RCC 7860 (cell line): ENCODE results near the gene TTLL5.
"Not testable (repeated sequence)": the region's sequence is repeated elsewhere in the genome, so short reads cannot be mapped to it uniquely, and the experiment has no call there.

ENCODE experiments used
- DNase-seq: peaks from one replicate; pipeline ENCODE4 v3.0.0-alpha.2; 2015; ENCODE audit warnings: low spot score
- FAIRE-seq: peaks from 2 replicates; lab custom pipeline; 2012; peaks lifted over from hg19 to GRCh38; lab: Jason Lieb, UNC

The TTLL5 gene

GRCh38 chr14:75649773-75650172 lies 11.3 kb upstream of the TTLL5 start:
- FAIRE-seq (no peak), DNase-seq (no peak)

- DNase-seq, result no peak
- FAIRE-seq, result no peak
Observed at GRCh38 chr14:75650253-75651058, 10.6 kb upstream of the TTLL5 start.

GRCh38 chr14:75653563-75653962 lies 7.5 kb upstream of the TTLL5 start:
- DNase-seq, result no peak
- FAIRE-seq, result no peak

GRCh38 chr14:75654127-75654732 lies 6.8 kb upstream of the TTLL5 start:
- FAIRE-seq (no peak), DNase-seq (peak; percentile 14)

GRCh38 chr14:75655235-75655634 lies 5.8 kb upstream of the TTLL5 start:
- no peak for FAIRE-seq
- DNase-seq, result no peak

GRCh38 chr14:75657331-75657730 lies 3.7 kb upstream of the TTLL5 start:
- FAIRE-seq (no peak), DNase-seq (no peak)

- DNase-seq, result no peak
- no peak for FAIRE-seq
Observed at GRCh38 chr14:75658957-75659356, 2.1 kb upstream of the TTLL5 start.

- no peak for FAIRE-seq
- no peak for DNase-seq
Observed at GRCh38 chr14:75660238-75660629, 812 bp upstream of the TTLL5 start.

- FAIRE-seq (no peak), DNase-seq (no peak)
Observed at GRCh38 chr14:75661499-75661814, 411 bp downstream of the TTLL5 start.

- FAIRE-seq, result no peak
- DNase-seq, result no peak
Observed at GRCh38 chr14:75662966-75663365, 1.9 kb downstream of the TTLL5 start.

GRCh38 chr14:75667099-75667765 lies 6.2 kb downstream of the TTLL5 start:
- no peak for DNase-seq

GRCh38 chr14:75672605-75673192 lies 11.7 kb downstream of the TTLL5 start:
- DNase-seq, result no peak
- FAIRE-seq, result no peak

More at GRCh38 chr14:75667099-75667765, 6.2 kb downstream of the TTLL5 start:
- FAIRE-seq, result no peak

- no peak for FAIRE-seq
- DNase-seq, result no peak
Observed at GRCh38 chr14:75673345-75674035, 12.4 kb downstream of the TTLL5 start.

GRCh38 chr14:75675265-75675960 lies 14.4 kb downstream of the TTLL5 start:
- FAIRE-seq (no peak), DNase-seq (no peak)

GRCh38 chr14:75685910-75686309 lies 24.9 kb downstream of the TTLL5 start:
- FAIRE-seq (no peak), DNase-seq (no peak)

- FAIRE-seq (no peak), DNase-seq (no peak)
Observed at GRCh38 chr14:75689012-75689411, 28.0 kb downstream of the TTLL5 start.

GRCh38 chr14:75690010-75690409 lies 29.0 kb downstream of the TTLL5 start:
- FAIRE-seq (no peak), DNase-seq (no peak)

GRCh38 chr14:75695025-75695424 lies 34.0 kb downstream of the TTLL5 start:
- DNase-seq, FAIRE-seq: not testable (repeated sequence)

- no peak for DNase-seq
- no peak for FAIRE-seq
Observed at GRCh38 chr14:75697386-75697785, 36.3 kb downstream of the TTLL5 start.

GRCh38 chr14:75697918-75698317 lies 36.9 kb downstream of the TTLL5 start:
- no peak for FAIRE-seq
- DNase-seq, result no peak
